MCF 10A (cell line): Measurements from ENCODE around the gene POU3F3. TPM values are rescaled to one million over a fixed set of nuclear protein-coding genes. Genes with fewer than 3 reads are reported as not detected.
A peak's percentile ranks its signal among the peaks of the same experiment; 100 is the strongest.

Experiments
- BruUV-seq: library from RNA; stranded (reverse); fragments of 400-500 nt; replicated peaks from 2 replicates; lab custom pipeline; 2021; lab: Mats Ljungman, UMichigan
- CTCF ChIA-PET: fragments of 300-600 bp; sonication (Branson Sonifier 250); formaldehyde crosslinking; extraction: SDS; loops from one replicate; lab custom pipeline; 2021; ENCODE audit warnings: antibody characterized with exemption, inconsistent platforms; lab: Yijun Ruan, JAX
- POLR2A ChIA-PET: fragments of 300-600, 350-650 bp; sonication (Branson Sonifier 250); formaldehyde crosslinking; extraction: SDS; loops from one replicate; lab custom pipeline; 2020; ENCODE audit warnings: antibody characterized with exemption, inconsistent platforms; lab: Yijun Ruan, JAX
- DNase-seq: peaks from one replicate; pipeline ENCODE4 v3.0.0-alpha.2; 2018; ENCODE audit not compliant: unreplicated experiment
- H3K27ac Mint-ChIP-seq: one replicate; pipeline ENCODE4 v1.8.0; 2022; ENCODE audit warnings: mild to moderate bottlenecking, low read depth, mixed read lengths; ENCODE audit not compliant: unreplicated experiment
- H3K27me3 Mint-ChIP-seq: one replicate; pipeline ENCODE4 v1.8.0; 2022; ENCODE audit warnings: mixed read lengths; ENCODE audit not compliant: insufficient read depth, unreplicated experiment
- H3K36me3 Mint-ChIP-seq: one replicate; pipeline ENCODE4 v1.8.0; 2022; ENCODE audit warnings: mild to moderate bottlenecking, moderate library complexity, mixed read lengths; ENCODE audit not compliant: insufficient read depth, unreplicated experiment
- H3K4me1 Mint-ChIP-seq: one replicate; pipeline ENCODE4 v1.8.0; 2022; ENCODE audit warnings: mixed read lengths; ENCODE audit not compliant: insufficient read depth, unreplicated experiment
- H3K4me3 Mint-ChIP-seq: one replicate; pipeline ENCODE4 v1.8.0; 2022; ENCODE audit warnings: mild to moderate bottlenecking, moderate library complexity, mixed read lengths; ENCODE audit not compliant: unreplicated experiment
- H3K9me3 Mint-ChIP-seq: one replicate; pipeline ENCODE4 v1.8.0; 2022; ENCODE audit warnings: mixed read lengths; ENCODE audit not compliant: unreplicated experiment
- intact Hi-C: fragments of 100-400 bp; cut with micrococcal nuclease; formaldehyde crosslinking; loops from 2 replicates; pipeline ENCODE4 v1.14.1; 2022
- total RNA-seq: library from RNA; stranded (reverse); gene quantifications from 2 replicates; pipeline ENCODE4 v1.2.3, GENCODE V29; 2022
- TF ChIP-seq, protein P1 (sequence below): fragments of 200-600 bp; IDR thresholded peaks from one replicate; pipeline ENCODE4 v1.8.0; 2022; ENCODE audit warnings: antibody characterized with exemption, mild to moderate bottlenecking; ENCODE audit not compliant: unreplicated experiment

POU3F3 gene
- total RNA-seq, 1 experiment from 2014 or later = not detected

DNA sequence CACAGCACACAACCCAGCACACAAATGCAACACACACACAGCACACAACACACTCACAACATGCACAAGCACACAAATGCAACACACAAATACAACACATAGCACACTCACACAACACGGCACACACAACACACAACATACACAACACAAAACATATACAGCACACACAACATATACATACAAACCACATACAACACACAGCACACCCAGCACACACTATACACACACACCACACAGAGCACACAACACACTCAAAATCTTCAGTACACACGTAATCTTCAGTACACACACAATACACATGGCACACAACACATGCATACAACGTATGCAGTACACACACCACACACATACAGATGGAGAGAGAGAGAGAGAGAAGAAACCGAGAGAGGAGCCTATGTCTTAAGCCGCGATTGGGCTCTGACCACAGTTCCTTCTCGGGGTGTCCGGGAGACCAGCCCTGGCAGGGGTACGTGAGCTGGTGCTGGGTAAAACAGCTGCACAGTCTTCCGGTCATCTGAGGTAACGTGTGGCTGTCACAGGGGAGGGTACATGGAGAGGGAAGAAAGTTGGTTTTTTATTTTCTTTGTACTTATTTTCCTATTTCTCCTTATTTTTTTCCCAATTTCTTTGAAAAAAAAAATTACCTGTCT, 25.1 kb downstream of the POU3F3 start:
- ChIA-PET CTCF (interaction anchor here (0.6 to 1.9 kb wide), 7 partner anchors 29 to 1908 kb away, joined by 3 to 9 read pairs (median 4); no protein-coding TSS in a partner anchor), POLR2A (no interaction called here)
- Mint-ChIP-seq H3K27me3 (no peaks in the 10 kb centered on the region), H3K9me3 (no peaks in the 10 kb centered on the region), H3K36me3 (no peaks in the 10 kb centered on the region), H3K4me1 (peaks cover 8% of the 10 kb centered on the region), H3K4me3 (no peak overlapping the region), H3K27ac (no peak overlapping the region)
- BruUV-seq = no TSS peak
- TF ChIP-seq, protein P1, sequence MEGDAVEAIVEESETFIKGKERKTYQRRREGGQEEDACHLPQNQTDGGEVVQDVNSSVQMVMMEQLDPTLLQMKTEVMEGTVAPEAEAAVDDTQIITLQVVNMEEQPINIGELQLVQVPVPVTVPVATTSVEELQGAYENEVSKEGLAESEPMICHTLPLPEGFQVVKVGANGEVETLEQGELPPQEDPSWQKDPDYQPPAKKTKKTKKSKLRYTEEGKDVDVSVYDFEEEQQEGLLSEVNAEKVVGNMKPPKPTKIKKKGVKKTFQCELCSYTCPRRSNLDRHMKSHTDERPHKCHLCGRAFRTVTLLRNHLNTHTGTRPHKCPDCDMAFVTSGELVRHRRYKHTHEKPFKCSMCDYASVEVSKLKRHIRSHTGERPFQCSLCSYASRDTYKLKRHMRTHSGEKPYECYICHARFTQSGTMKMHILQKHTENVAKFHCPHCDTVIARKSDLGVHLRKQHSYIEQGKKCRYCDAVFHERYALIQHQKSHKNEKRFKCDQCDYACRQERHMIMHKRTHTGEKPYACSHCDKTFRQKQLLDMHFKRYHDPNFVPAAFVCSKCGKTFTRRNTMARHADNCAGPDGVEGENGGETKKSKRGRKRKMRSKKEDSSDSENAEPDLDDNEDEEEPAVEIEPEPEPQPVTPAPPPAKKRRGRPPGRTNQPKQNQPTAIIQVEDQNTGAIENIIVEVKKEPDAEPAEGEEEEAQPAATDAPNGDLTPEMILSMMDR = no peak
- intact Hi-C loops = loop anchor here (10.0 kb wide), 2 partner anchors 434 to 1594 kb away; no protein-coding TSS in a partner anchor
- no peak for DNase-seq

DNA sequence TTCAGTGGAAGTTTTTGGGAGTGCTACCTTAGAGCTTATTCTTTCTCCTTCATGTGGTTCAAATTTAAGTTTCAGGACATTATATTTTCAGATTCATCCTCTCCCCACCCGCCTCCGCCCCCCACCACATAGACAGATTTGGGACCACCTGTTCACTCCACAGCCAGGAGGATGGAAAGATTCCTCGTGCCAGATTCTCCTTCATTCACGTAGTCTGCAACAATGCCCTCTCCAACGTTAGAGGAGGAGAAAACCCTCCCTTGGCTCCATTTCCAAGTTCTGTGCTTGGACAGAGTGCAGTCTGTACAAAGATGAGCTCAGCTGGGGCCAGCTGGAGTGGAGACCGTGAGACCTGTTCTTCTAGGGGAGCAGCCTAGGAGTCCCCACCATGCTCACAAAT, 26.2 kb downstream of the POU3F3 start:
- Mint-ChIP-seq H3K9me3 (no peaks in the 10 kb centered on the region), H3K27ac (no peak overlapping the region), H3K27me3 (no peaks in the 10 kb centered on the region), H3K4me1 (peaks cover 8% of the 10 kb centered on the region), H3K36me3 (no peaks in the 10 kb centered on the region), H3K4me3 (no peak overlapping the region)
- BruUV-seq = no TSS peak
- intact Hi-C loops = no loop called here
- DNase-seq = no peak
- ChIA-PET POLR2A (no interaction called here), CTCF (interaction anchor here (0.8 to 1.9 kb wide), 4 partner anchors 30 to 1904 kb away, joined by 3 to 8 read pairs (median 6); no protein-coding TSS in a partner anchor)
- TF ChIP-seq, protein P1 = no peak

DNA sequence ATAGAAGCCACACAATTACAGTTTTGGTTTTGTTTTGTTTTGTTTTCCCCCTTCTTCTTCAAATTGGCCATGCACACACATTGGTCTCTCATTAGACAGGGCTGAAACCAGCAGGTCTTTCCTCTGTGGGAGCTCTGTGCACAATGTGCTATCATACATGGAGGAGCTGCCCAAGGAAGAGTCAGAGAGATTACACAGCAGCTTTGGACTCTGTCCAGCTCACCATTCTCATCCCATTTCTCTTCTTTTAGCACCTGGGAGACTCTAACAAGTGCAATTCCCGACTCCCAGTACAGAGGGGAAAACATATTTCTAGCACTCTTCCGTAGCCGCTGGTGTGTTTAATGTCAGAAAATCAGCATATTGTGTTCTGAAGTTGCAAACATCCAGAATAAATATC, 29.4 kb downstream of the POU3F3 start:
- Mint-ChIP-seq H3K27ac (no peak overlapping the region), H3K27me3 (no peaks in the 10 kb centered on the region), H3K4me1 (peaks cover 8% of the 10 kb centered on the region), H3K36me3 (no peaks in the 10 kb centered on the region), H3K4me3 (no peak overlapping the region), H3K9me3 (no peaks in the 10 kb centered on the region)
- peak; percentile 5 for DNase-seq
- BruUV-seq = no TSS peak
- intact Hi-C loops = no loop called here
- ChIA-PET CTCF (interaction anchor here (0.6 to 2.0 kb wide), 7 partner anchors 10 to 849 kb away, joined by 3 to 15 read pairs (median 4); no protein-coding TSS in a partner anchor), POLR2A (interaction anchor here (0.6 kb wide), 1 partner anchor 1490 kb away, joined by 3 read pairs; no protein-coding TSS in a partner anchor)
- TF ChIP-seq, protein P1 = no peak

DNA sequence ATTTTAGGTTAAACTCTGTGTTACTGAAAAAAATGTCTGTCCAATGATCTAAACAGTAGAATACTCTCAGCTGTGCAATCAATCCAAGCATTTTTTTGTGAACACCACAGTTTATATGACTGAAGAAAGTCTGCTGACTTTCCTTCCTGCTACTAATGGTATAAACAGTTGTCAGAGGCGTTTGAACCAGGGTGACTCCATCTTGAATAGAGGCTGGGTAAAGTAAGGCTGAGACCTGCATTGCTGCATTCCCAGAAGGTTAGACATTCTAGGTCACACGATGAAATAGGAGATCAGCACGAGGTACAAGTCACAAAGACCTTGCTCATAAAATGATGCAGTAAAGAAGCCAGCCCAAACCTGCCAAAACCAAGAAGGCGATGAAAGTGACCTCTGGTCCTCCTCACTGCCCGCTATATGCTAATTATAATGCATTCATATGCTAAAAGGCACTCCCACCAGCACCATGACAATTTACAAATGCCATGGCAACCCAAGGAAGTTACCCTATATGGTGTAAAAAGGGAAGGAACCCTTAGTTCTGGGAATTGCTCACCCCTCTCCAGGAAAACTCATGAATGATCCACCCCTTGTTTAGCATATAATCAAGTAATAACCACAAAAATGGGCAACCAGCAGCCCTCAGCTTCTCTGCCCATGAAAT, 31.3 kb downstream of the POU3F3 start:
- Mint-ChIP-seq H3K27me3 (no peaks in the 10 kb centered on the region), H3K4me1 (peaks cover 8% of the 10 kb centered on the region), H3K4me3 (no peak overlapping the region), H3K27ac (no peak overlapping the region), H3K36me3 (no peaks in the 10 kb centered on the region), H3K9me3 (no peaks in the 10 kb centered on the region)
- TF ChIP-seq, protein P1 = no peak
- intact Hi-C loops = no loop called here
- BruUV-seq = no TSS peak
- CTCF ChIA-PET = no interaction called here
- POLR2A ChIA-PET = no interaction called here
- no peak for DNase-seq
